ENCODE data around the gene BCL7A. TPM values are rescaled to one million over a fixed set of nuclear protein-coding genes. Genes with fewer than 3 reads are reported as not detected.
A peak's percentile ranks its signal among the peaks of the same experiment; 100 is the strongest.

Gene BCL7A
- total RNA-seq, 1 experiment from 2014 or later, result 31.6 TPM

- H3F3A ChIP-seq (ENCODE audit: low read length, unreplicated experiment), result peaks cover 12% of the 10 kb centered on the region
- no peaks in the 10 kb centered on the region for H3K79me2 ChIP-seq (ENCODE audit: low read length)
- DNase-seq, result peak; percentile 94
- no peaks in the 10 kb centered on the region for H3K27me3 ChIP-seq (ENCODE audit: low read length)
- H3K4me3 ChIP-seq (ENCODE audit: low read length), result peak overlapping the region; percentile 37; the same call in 1 of the 2 replicates
- H3K9ac ChIP-seq (ENCODE audit: low read length), result peak overlapping the region; percentile 92
- no peaks in the 10 kb centered on the region for H4K20me1 ChIP-seq (ENCODE audit: low read length)
- intact Hi-C loops (cut with micrococcal nuclease), result loop anchor here (10.0 kb wide), 1 partner anchor 534 kb away; the partner anchor contains the start of genes KNTC1 and RSRC2
- ChIA-PET CTCF (interaction anchor here (0.9 to 1.5 kb wide), 3 partner anchors 30 to 196 kb away, joined by 3 to 4 read pairs (median 3); partner anchors contain the start of gene BCL7A), POLR2A (ENCODE audit: unreplicated experiment) (interaction anchor here (1.5 kb wide), 1 partner anchor 30 kb away, joined by 5 read pairs; the partner anchor contains the start of gene BCL7A)
- no peaks in the 10 kb centered on the region for H3K9me2 ChIP-seq (replicated peaks; ENCODE audit: low read length)
- H3K4me1 ChIP-seq (ENCODE audit: insufficient read depth, low read length), result peaks cover 33% of the 10 kb centered on the region
- no peaks in the 10 kb centered on the region for H3K36me3 ChIP-seq (ENCODE audit: low read depth, low read length)
- H3K27ac ChIP-seq (ENCODE audit: low read length), result peak overlapping the region; percentile 96
- TF ChIP-seq EZH2 (IDR thresholded peaks at IDR 0.05; ENCODE audit: low read length, unreplicated experiment), result no peak
- TF ChIP-seq EZH2phosphoT487 (IDR thresholded peaks at IDR 0.05; ENCODE audit: borderline replicate concordance, low read length), result no peak
- TF ChIP-seq CTCF (conservative IDR thresholded peaks at IDR 0.05; ENCODE audit: low read depth, low read length), result no peak
- H2AFZ ChIP-seq (ENCODE audit: low read length), result no peak overlapping the region
- no peaks in the 10 kb centered on the region for H3K9me3 ChIP-seq (ENCODE audit: low read length)
- ATAC-seq, result peak; percentile 75
- peak overlapping the region; percentile 75 for H3K4me2 ChIP-seq (ENCODE audit: low read length)
- BruUV-seq (replicated peaks), result TSS peak; percentile 41
These were observed 30.7 kb upstream of the BCL7A start for GRCh38 chr12:121990692-121991603.

- Histone ChIP-seq H3K27me3 (ENCODE audit: low read length) (no peaks in the 10 kb centered on the region), H3K79me2 (ENCODE audit: low read length) (no peaks in the 10 kb centered on the region), H2AFZ (ENCODE audit: low read length) (peak overlapping the region; percentile 46), H3K9ac (ENCODE audit: low read length) (peak overlapping the region; percentile 92), H3K4me3 (ENCODE audit: low read length) (peak overlapping the region; percentile 37), H3K4me1 (ENCODE audit: insufficient read depth, low read length) (peaks cover 33% of the 10 kb centered on the region), H3K36me3 (ENCODE audit: low read depth, low read length) (no peaks in the 10 kb centered on the region), H3K4me2 (ENCODE audit: low read length) (peak overlapping the region; percentile 75), H4K20me1 (ENCODE audit: low read length) (no peaks in the 10 kb centered on the region), H3K27ac (ENCODE audit: low read length) (peak overlapping the region; percentile 96), H3K9me3 (ENCODE audit: low read length) (no peaks in the 10 kb centered on the region), H3F3A (ENCODE audit: low read length, unreplicated experiment) (peaks cover 12% of the 10 kb centered on the region), H3K9me2 (replicated peaks; ENCODE audit: low read length) (no peaks in the 10 kb centered on the region)
- CTCF ChIA-PET, result interaction anchor here (0.9 to 1.5 kb wide), 5 partner anchors 28 to 197 kb away, joined by 3 to 4 read pairs (median 3); partner anchors contain the start of gene BCL7A
- TF ChIP-seq EZH2 (IDR thresholded peaks at IDR 0.05; ENCODE audit: low read length, unreplicated experiment), result no peak
- TF ChIP-seq CTCF (conservative IDR thresholded peaks at IDR 0.05; ENCODE audit: low read depth, low read length), result 0 out of 2 replicates have a peak, but pooled peaks have one; percentile 10
- peak; percentile 99 for DNase-seq
- intact Hi-C loops (cut with micrococcal nuclease), result loop anchor here (1.0 to 10.0 kb wide), 3 partner anchors 27 to 533 kb away; partner anchors contain the start of genes KNTC1 and RSRC2
- POLR2A ChIA-PET (ENCODE audit: unreplicated experiment), result interaction anchor here (0.5 to 1.2 kb wide), 4 partner anchors 28 to 293 kb away, joined by 3 to 12 read pairs (median 8); no protein-coding TSS in a partner anchor
- peak; percentile 90 for ATAC-seq
- no TSS peak for BruUV-seq (replicated peaks)
These were observed 29.4 kb upstream of the BCL7A start for GRCh38 chr12:121992059-121992879.
